Activated T-helper 1 cell treated with anti-CD3 and anti-CD28 coated beads, Interleukin-12 subunit alpha, Interleukin-12 subunit beta, Interleukin-2, Interleukin-4 antibody, amounts not matched to agents 30 ng/mL and 10 ng/mL and 1 ng/mL, durations not matched to agents 14 hours and 24 hours and 36 hours (primary cell): Measurements from ENCODE around the gene GARRE1. TPM values are rescaled to one million over a fixed set of nuclear protein-coding genes. Genes with fewer than 3 reads are reported as not detected.
A peak's percentile ranks its signal among the peaks of the same experiment; 100 is the strongest.
"Not testable (repeated sequence)": the region's sequence is repeated elsewhere in the genome, so short reads cannot be mapped to it uniquely, and the experiment has no call there.

Experiments used
- DNase-seq: peaks from one replicate; pipeline ENCODE4 v3.0.0; 2021; ENCODE audit warnings: low spot score
- H3K27ac Mint-ChIP-seq: one replicate; pipeline ENCODE4 v1.8.0; 2021; ENCODE audit warnings: mild to moderate bottlenecking, mixed read lengths
- H3K27me3 Mint-ChIP-seq: one replicate; pipeline ENCODE4 v1.8.0; 2022; ENCODE audit warnings: mild to moderate bottlenecking, moderate library complexity, mixed read lengths; ENCODE audit not compliant: insufficient read depth
- H3K36me3 Mint-ChIP-seq: one replicate; pipeline ENCODE4 v1.8.0; 2021; ENCODE audit warnings: low read depth, mixed read lengths
- H3K4me1 Mint-ChIP-seq: one replicate; pipeline ENCODE4 v1.8.0; 2021; ENCODE audit warnings: low read depth, mixed read lengths
- H3K4me3 Mint-ChIP-seq: one replicate; pipeline ENCODE4 v1.8.0; 2021; ENCODE audit warnings: mild to moderate bottlenecking, moderate library complexity, mixed read lengths
- H3K9me3 Mint-ChIP-seq: one replicate; pipeline ENCODE4 v1.8.0; 2021; ENCODE audit warnings: mixed read lengths
- intact Hi-C: fragments of 100-400 bp; cut with micrococcal nuclease; formaldehyde crosslinking; loops from one replicate; pipeline ENCODE4 v1.15.1; 2024
- total RNA-seq: library from RNA; stranded (reverse); gene quantifications from 2 replicates; pipeline ENCODE4 v1.2.3, GENCODE V29; 2022

Gene GARRE1
- total RNA-seq, 1 donor from 2014 or later, result 13.1 TPM

GRCh38 chr19:34236035-34236987, 18.0 kb upstream of the GARRE1 start:
- Mint-ChIP-seq H3K9me3 (no peaks in the 10 kb centered on the region), H3K36me3 (peaks cover 14% of the 10 kb centered on the region), H3K27ac (no peak overlapping the region), H3K27me3 (no peaks in the 10 kb centered on the region), H3K4me3 (no peak overlapping the region), H3K4me1 (peaks cover 18% of the 10 kb centered on the region)
- no peak for DNase-seq
- intact Hi-C loops, result loop anchor here (10.0 kb wide), 1 partner anchor 198 kb away; no protein-coding TSS in a partner anchor

DNA sequence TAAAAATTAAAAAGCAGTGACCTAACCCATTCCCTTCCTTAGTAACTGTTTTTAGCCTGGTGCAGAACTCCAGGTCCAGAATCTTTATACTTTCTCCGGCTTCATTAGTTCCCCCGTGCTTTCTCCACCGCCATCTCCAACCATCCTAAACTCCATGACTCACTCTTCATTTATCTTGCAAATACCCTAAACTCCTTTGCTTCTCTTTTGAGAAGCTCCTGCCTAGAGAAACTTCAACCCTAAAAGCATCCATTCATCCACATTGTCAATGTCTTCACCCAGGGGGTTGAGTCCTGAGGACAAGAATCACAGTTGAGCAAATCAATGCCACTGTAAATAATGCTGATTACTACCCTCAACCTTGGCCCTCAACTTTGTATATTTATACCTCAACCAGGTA, 17.1 kb upstream of the GARRE1 start:
- Mint-ChIP-seq H3K36me3 (peaks cover 12% of the 10 kb centered on the region), H3K27ac (no peak overlapping the region), H3K9me3 (no peaks in the 10 kb centered on the region), H3K4me3 (no peak overlapping the region), H3K4me1 (peaks cover 13% of the 10 kb centered on the region), H3K27me3 (no peaks in the 10 kb centered on the region)
- intact Hi-C loops, result loop anchor here (10.0 kb wide), 1 partner anchor 198 kb away; no protein-coding TSS in a partner anchor
- DNase-seq, result no peak

DNA sequence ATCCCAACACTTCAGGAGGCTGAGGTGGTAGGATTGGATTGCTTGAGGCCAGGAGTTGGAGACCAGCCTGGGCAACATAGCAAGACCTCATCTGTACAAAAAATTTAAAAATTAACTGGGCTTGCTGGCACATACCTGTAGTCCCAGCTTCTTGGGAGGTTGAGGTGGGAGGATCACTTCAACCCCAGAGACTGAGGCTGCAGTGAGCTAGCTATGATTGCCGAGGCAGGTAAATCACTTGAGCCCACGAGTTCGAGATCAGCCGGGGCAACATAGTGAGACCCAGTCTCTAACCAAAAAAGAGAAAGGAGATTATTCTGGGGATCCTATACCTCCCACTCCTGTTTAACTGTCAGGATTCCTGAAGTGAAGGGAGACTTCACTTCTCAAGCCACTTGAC, 16.4 kb upstream of the GARRE1 start:
- intact Hi-C loops, result loop anchor here (10.0 kb wide), 1 partner anchor 197 kb away; no protein-coding TSS in a partner anchor
- Mint-ChIP-seq H3K36me3 (peaks cover 12% of the 10 kb centered on the region), H3K9me3 (no peaks in the 10 kb centered on the region), H3K4me3 (no peak overlapping the region), H3K27me3 (no peaks in the 10 kb centered on the region), H3K4me1 (peaks cover 6% of the 10 kb centered on the region), H3K27ac (no peak overlapping the region)
- DNase-seq, result no peak

- Mint-ChIP-seq H3K4me3 (no peak overlapping the region), H3K9me3 (no peaks in the 10 kb centered on the region), H3K27me3 (no peaks in the 10 kb centered on the region), H3K36me3 (peaks cover 2% of the 10 kb centered on the region), H3K27ac (no peak overlapping the region), H3K4me1 (no peaks in the 10 kb centered on the region)
- intact Hi-C loops, result no loop called here
- DNase-seq, result no peak
These were observed 12.6 kb upstream of the GARRE1 start for GRCh38 chr19:34241513-34242337.

GRCh38 chr19:34243138-34243875, 11.0 kb upstream of the GARRE1 start:
- H3K36me3 Mint-ChIP-seq, H3K27ac Mint-ChIP-seq, H3K27me3 Mint-ChIP-seq, H3K9me3 Mint-ChIP-seq, DNase-seq, H3K4me1 Mint-ChIP-seq, H3K4me3 Mint-ChIP-seq, intact Hi-C loops: not testable (repeated sequence)

DNA sequence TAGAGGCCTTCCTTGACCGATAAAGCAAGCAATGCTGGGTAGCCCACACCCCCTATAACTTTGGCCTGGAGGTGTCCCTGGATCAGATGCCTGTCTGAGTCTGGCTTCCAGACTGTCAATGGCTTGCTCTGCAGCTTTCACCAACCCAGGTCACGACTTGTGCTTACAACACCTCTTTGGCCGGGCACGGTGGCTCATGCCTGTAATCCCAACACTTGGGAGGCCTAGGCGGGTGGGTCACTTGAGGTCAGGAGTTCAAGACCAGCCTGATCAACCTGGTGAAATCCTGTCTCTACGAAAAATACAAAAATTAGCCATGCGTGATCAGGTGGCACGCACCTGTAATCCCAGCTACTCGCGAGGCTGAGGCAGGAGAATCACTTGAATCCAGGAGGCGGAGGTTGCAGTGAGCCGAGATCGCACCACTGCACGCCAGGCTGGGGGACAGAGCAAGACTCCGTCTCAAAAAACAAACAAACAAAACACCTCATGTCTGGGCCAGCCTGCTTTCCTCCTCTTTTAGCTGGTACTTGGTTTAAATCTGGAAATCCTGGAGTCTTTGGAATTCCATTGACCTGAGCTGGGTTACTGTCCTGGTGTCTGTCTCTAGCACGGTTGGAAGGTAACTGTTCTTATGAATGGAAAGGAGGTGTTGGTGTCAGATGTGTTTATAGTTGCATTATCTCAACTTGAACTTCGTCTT, 10.3 kb upstream of the GARRE1 start:
- intact Hi-C loops, result no loop called here
- H3K27me3 Mint-ChIP-seq, result peaks cover 3% of the 10 kb centered on the region
- no peak for DNase-seq
- H3K9me3 Mint-ChIP-seq, result no peaks in the 10 kb centered on the region
- no peaks in the 10 kb centered on the region for H3K4me1 Mint-ChIP-seq
- H3K36me3 Mint-ChIP-seq, result no peaks in the 10 kb centered on the region
- H3K27ac Mint-ChIP-seq, result no peak overlapping the region
- H3K4me3 Mint-ChIP-seq, result no peak overlapping the region

- Mint-ChIP-seq H3K36me3 (no peaks in the 10 kb centered on the region), H3K4me1 (no peaks in the 10 kb centered on the region), H3K27ac (no peak overlapping the region), H3K9me3 (no peaks in the 10 kb centered on the region), H3K4me3 (no peak overlapping the region), H3K27me3 (peaks cover 3% of the 10 kb centered on the region)
- intact Hi-C loops, result no loop called here
- DNase-seq, result no peak
These were observed 9.6 kb upstream of the GARRE1 start for GRCh38 chr19:34244611-34245299.

GRCh38 chr19:34246340-34246739, 8.0 kb upstream of the GARRE1 start:
- intact Hi-C loops, result no loop called here

GRCh38 chr19:34248941-34249340, 5.4 kb upstream of the GARRE1 start:
- H3K4me1 Mint-ChIP-seq, result peaks cover 7% of the 10 kb centered on the region
- no peak overlapping the region for H3K27ac Mint-ChIP-seq
- peaks cover 5% of the 10 kb centered on the region for H3K27me3 Mint-ChIP-seq
- H3K9me3 Mint-ChIP-seq, result no peaks in the 10 kb centered on the region
- no peak overlapping the region for H3K4me3 Mint-ChIP-seq
- no peak for DNase-seq
- H3K36me3 Mint-ChIP-seq, result no peaks in the 10 kb centered on the region
- intact Hi-C loops, result no loop called here

More at GRCh38 chr19:34246340-34246739, 8.0 kb upstream of the GARRE1 start:
- Mint-ChIP-seq H3K36me3 (no peaks in the 10 kb centered on the region), H3K9me3 (no peaks in the 10 kb centered on the region), H3K4me1 (no peaks in the 10 kb centered on the region), H3K27me3 (peaks cover 3% of the 10 kb centered on the region), H3K4me3 (no peak overlapping the region), H3K27ac (no peak overlapping the region)
- DNase-seq, result no peak

- peak overlapping the region; percentile 93 for H3K4me3 Mint-ChIP-seq
- H3K36me3 Mint-ChIP-seq, H3K9me3 Mint-ChIP-seq, H3K4me1 Mint-ChIP-seq, H3K27me3 Mint-ChIP-seq, intact Hi-C loops, DNase-seq, H3K27ac Mint-ChIP-seq: not testable (repeated sequence)
These were observed 1.2 kb upstream of the GARRE1 start for GRCh38 chr19:34253167-34253566.

GRCh38 chr19:34253681-34254045, 691 bp upstream of the GARRE1 start:
- H3K9me3 Mint-ChIP-seq, H3K4me1 Mint-ChIP-seq, H3K27me3 Mint-ChIP-seq, DNase-seq, H3K36me3 Mint-ChIP-seq: not testable (repeated sequence)
- H3K27ac Mint-ChIP-seq, result peak overlapping the region; percentile 98
- intact Hi-C loops, result loop anchor here (1.0 to 2.0 kb wide), 6 partner anchors 17 to 119 kb away; no protein-coding TSS in a partner anchor
- peak overlapping the region; percentile 93 for H3K4me3 Mint-ChIP-seq
